ENCODE data around the gene WBP4.

WBP4 gene

GRCh38 chr13:41026788-41027187, 34.5 kb upstream of the WBP4 start:
- H3K18ac ChIP-seq (ENCODE audit: low read length): no peak overlapping the region
- H3K4me2 ChIP-seq (ENCODE audit: low read length): no peak overlapping the region
- H3K4me3 ChIP-seq (ENCODE audit: low read length): no peak overlapping the region
- H2BK15ac ChIP-seq (replicated peaks; ENCODE audit: low read depth): no peak overlapping the region
- no peak overlapping the region for H2AK5ac ChIP-seq (ENCODE audit: low read length)
- no peak overlapping the region for H3K4ac ChIP-seq (ENCODE audit: low read depth, low read length)
- no peaks in the 10 kb centered on the region for H3K4me1 ChIP-seq (ENCODE audit: control insufficient read depth, low read depth, low read length)
- WGBS (ENCODE audit: extremely low coverage, insufficient coverage, low lambda C conversion rate): no CpG with 5 or more reads among the region's 8 CpGs
- H3K27me3 ChIP-seq (ENCODE audit: insufficient read depth, low read length, poor library complexity): no peaks in the 10 kb centered on the region
- H4K5ac ChIP-seq (ENCODE audit: low read length): no peak overlapping the region
- no peak overlapping the region for H2BK5ac ChIP-seq (ENCODE audit: low read length)
- no peak overlapping the region for H3K56ac ChIP-seq (ENCODE audit: low read length)
- peaks cover 2% of the 10 kb centered on the region for H3K79me1 ChIP-seq (ENCODE audit: low read length)
- no peaks in the 10 kb centered on the region for H3K36me3 ChIP-seq (ENCODE audit: control insufficient read depth, insufficient read depth, low read length)
- no peak overlapping the region for H3K9ac ChIP-seq (ENCODE audit: low read length)
- no peaks in the 10 kb centered on the region for H3K79me2 ChIP-seq (ENCODE audit: control insufficient read depth, insufficient read depth, low read length)
- no peak overlapping the region for H3K23ac ChIP-seq (ENCODE audit: low read length)
- no peak overlapping the region for H2BK120ac ChIP-seq (ENCODE audit: low read depth, low read length)
- no peak overlapping the region for H4K8ac ChIP-seq (ENCODE audit: low read depth, low read length)
- no peak for DNase-seq
- no peak overlapping the region for H3K27ac ChIP-seq (ENCODE audit: low read depth, low read length)

DNA sequence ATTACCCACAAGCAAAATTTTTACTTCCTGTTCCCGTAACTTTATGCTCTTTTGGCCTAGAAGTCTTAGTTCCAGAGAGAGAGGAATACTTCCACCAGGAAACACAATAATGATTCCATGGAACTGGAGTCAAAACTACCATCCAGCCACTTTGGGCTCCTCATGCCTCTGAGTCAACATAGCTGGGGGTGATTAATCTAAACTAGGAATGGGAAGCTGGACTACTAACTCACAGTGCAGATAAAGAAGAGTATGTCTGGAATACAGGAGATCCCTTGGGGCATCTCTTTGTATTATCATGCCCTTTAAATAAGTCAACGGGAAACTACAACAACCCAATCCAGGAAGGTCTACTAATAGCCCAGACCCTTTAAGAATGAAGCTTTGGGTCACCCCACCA, 33.3 kb upstream of the WBP4 start:
- Histone ChIP-seq H3K79me2 (ENCODE audit: control insufficient read depth, insufficient read depth, low read length) (no peaks in the 10 kb centered on the region), H3K79me1 (ENCODE audit: low read length) (peaks cover 2% of the 10 kb centered on the region), H3K36me3 (ENCODE audit: control insufficient read depth, insufficient read depth, low read length) (no peaks in the 10 kb centered on the region), H2BK120ac (ENCODE audit: low read depth, low read length) (no peak overlapping the region), H2BK15ac (replicated peaks; ENCODE audit: low read depth) (no peak overlapping the region), H3K4ac (ENCODE audit: low read depth, low read length) (no peak overlapping the region), H3K18ac (ENCODE audit: low read length) (no peak overlapping the region), H3K9ac (ENCODE audit: low read length) (no peak overlapping the region), H3K23ac (ENCODE audit: low read length) (no peak overlapping the region), H2AK5ac (ENCODE audit: low read length) (no peak overlapping the region), H3K27me3 (ENCODE audit: insufficient read depth, low read length, poor library complexity) (no peaks in the 10 kb centered on the region), H3K4me2 (ENCODE audit: low read length) (no peak overlapping the region), H4K8ac (ENCODE audit: low read depth, low read length) (no peak overlapping the region), H2BK5ac (ENCODE audit: low read length) (no peak overlapping the region), H3K56ac (ENCODE audit: low read length) (no peak overlapping the region), H3K27ac (ENCODE audit: low read depth, low read length) (no peak overlapping the region), H3K4me3 (ENCODE audit: low read length) (no peak overlapping the region), H3K4me1 (ENCODE audit: control insufficient read depth, low read depth, low read length) (no peaks in the 10 kb centered on the region), H4K5ac (ENCODE audit: low read length) (no peak overlapping the region)
- DNase-seq: no peak
- WGBS (ENCODE audit: extremely low coverage, insufficient coverage, low lambda C conversion rate): no CpG with 5 or more reads among the region's 2 CpGs

DNA sequence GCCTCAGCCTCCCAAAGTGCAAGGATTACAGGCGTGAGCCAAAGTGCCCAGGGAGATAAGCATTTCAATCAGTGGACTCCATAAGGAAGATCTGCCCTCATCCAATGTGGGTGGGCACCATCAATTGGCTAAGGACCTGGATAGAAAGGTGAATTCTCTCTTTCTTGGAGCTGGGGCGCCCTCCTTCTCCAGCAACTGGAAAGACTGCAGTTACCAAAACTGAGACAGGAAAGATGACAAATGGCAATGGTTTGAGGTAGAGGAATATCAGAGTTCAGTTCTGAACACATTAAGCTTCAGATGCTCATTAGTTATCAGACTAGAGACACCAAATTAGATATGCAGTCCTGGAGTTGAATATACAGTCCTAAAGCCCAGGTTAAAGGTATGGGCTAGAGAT, 31.7 kb upstream of the WBP4 start:
- Histone ChIP-seq H3K4me2 (ENCODE audit: low read length) (no peak overlapping the region), H3K4ac (ENCODE audit: low read depth, low read length) (no peak overlapping the region), H3K56ac (ENCODE audit: low read length) (no peak overlapping the region), H3K27me3 (ENCODE audit: insufficient read depth, low read length, poor library complexity) (no peaks in the 10 kb centered on the region), H3K79me2 (ENCODE audit: control insufficient read depth, insufficient read depth, low read length) (no peaks in the 10 kb centered on the region), H4K8ac (ENCODE audit: low read depth, low read length) (no peak overlapping the region), H3K9ac (ENCODE audit: low read length) (no peak overlapping the region), H2BK15ac (replicated peaks; ENCODE audit: low read depth) (no peak overlapping the region), H4K5ac (ENCODE audit: low read length) (no peak overlapping the region), H3K23ac (ENCODE audit: low read length) (no peak overlapping the region), H3K4me1 (ENCODE audit: control insufficient read depth, low read depth, low read length) (no peaks in the 10 kb centered on the region), H2BK120ac (ENCODE audit: low read depth, low read length) (no peak overlapping the region), H3K18ac (ENCODE audit: low read length) (no peak overlapping the region), H3K27ac (ENCODE audit: low read depth, low read length) (no peak overlapping the region), H2AK5ac (ENCODE audit: low read length) (no peak overlapping the region), H2BK5ac (ENCODE audit: low read length) (no peak overlapping the region), H3K36me3 (ENCODE audit: control insufficient read depth, insufficient read depth, low read length) (no peaks in the 10 kb centered on the region), H3K4me3 (ENCODE audit: low read length) (no peak overlapping the region), H3K79me1 (ENCODE audit: low read length) (peaks cover 2% of the 10 kb centered on the region)
- peak; percentile 53 for DNase-seq
- WGBS (ENCODE audit: extremely low coverage, insufficient coverage, low lambda C conversion rate): no CpG with 5 or more reads among the region's 2 CpGs

GRCh38 chr13:41032691-41033376, 28.5 kb upstream of the WBP4 start:
- DNase-seq: no peak
- Histone ChIP-seq H3K79me2 (ENCODE audit: control insufficient read depth, insufficient read depth, low read length) (no peaks in the 10 kb centered on the region), H3K56ac (ENCODE audit: low read length) (no peak overlapping the region), H3K9ac (ENCODE audit: low read length) (no peak overlapping the region), H3K36me3 (ENCODE audit: control insufficient read depth, insufficient read depth, low read length) (no peaks in the 10 kb centered on the region), H3K4me2 (ENCODE audit: low read length) (no peak overlapping the region), H3K79me1 (ENCODE audit: low read length) (no peaks in the 10 kb centered on the region), H3K4ac (ENCODE audit: low read depth, low read length) (no peak overlapping the region), H4K8ac (ENCODE audit: low read depth, low read length) (no peak overlapping the region), H3K4me3 (ENCODE audit: low read length) (no peak overlapping the region), H3K4me1 (ENCODE audit: control insufficient read depth, low read depth, low read length) (no peaks in the 10 kb centered on the region), H3K23ac (ENCODE audit: low read length) (no peak overlapping the region), H2BK5ac (ENCODE audit: low read length) (no peak overlapping the region), H3K27ac (ENCODE audit: low read depth, low read length) (no peak overlapping the region), H4K5ac (ENCODE audit: low read length) (no peak overlapping the region), H3K27me3 (ENCODE audit: insufficient read depth, low read length, poor library complexity) (no peaks in the 10 kb centered on the region), H3K18ac (ENCODE audit: low read length) (no peak overlapping the region), H2BK120ac (ENCODE audit: low read depth, low read length) (no peak overlapping the region), H2BK15ac (replicated peaks; ENCODE audit: low read depth) (no peak overlapping the region), H2AK5ac (ENCODE audit: low read length) (no peak overlapping the region)
- WGBS (ENCODE audit: extremely low coverage, insufficient coverage, low lambda C conversion rate): no CpG with 5 or more reads among the region's 2 CpGs

DNA sequence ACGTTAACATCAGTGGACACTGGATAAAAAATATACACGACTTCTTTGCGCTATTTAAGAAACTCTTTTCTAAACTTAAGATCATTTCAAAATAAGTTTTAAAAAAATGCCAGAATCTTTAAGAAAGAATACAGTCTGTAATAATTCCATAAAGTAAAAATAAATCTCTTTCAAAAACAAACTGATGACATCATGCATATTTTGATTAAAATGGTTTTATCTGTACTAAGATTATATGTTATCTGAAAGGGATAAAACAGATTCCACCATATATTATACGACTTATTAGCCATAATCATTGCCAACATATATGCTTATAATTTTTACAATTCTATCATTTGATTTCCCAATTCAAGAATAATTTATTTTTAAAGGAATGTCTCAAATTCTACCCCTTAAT, 26.9 kb upstream of the WBP4 start:
- no peaks in the 10 kb centered on the region for H3K79me2 ChIP-seq (ENCODE audit: control insufficient read depth, insufficient read depth, low read length)
- DNase-seq: no peak
- H2BK5ac ChIP-seq (ENCODE audit: low read length): no peak overlapping the region
- no peak overlapping the region for H3K18ac ChIP-seq (ENCODE audit: low read length)
- H3K23ac ChIP-seq (ENCODE audit: low read length): no peak overlapping the region
- H3K56ac ChIP-seq (ENCODE audit: low read length): no peak overlapping the region
- H3K36me3 ChIP-seq (ENCODE audit: control insufficient read depth, insufficient read depth, low read length): no peaks in the 10 kb centered on the region
- H3K9ac ChIP-seq (ENCODE audit: low read length): no peak overlapping the region
- H3K4me2 ChIP-seq (ENCODE audit: low read length): no peak overlapping the region
- no peak overlapping the region for H3K4me3 ChIP-seq (ENCODE audit: low read length)
- no peak overlapping the region for H4K5ac ChIP-seq (ENCODE audit: low read length)
- H2BK120ac ChIP-seq (ENCODE audit: low read depth, low read length): no peak overlapping the region
- no peaks in the 10 kb centered on the region for H3K79me1 ChIP-seq (ENCODE audit: low read length)
- no peaks in the 10 kb centered on the region for H3K4me1 ChIP-seq (ENCODE audit: control insufficient read depth, low read depth, low read length)
- no CpG with 5 or more reads among the region's 4 CpGs for WGBS (ENCODE audit: extremely low coverage, insufficient coverage, low lambda C conversion rate)
- no peak overlapping the region for H3K4ac ChIP-seq (ENCODE audit: low read depth, low read length)
- no peaks in the 10 kb centered on the region for H3K27me3 ChIP-seq (ENCODE audit: insufficient read depth, low read length, poor library complexity)
- H4K8ac ChIP-seq (ENCODE audit: low read depth, low read length): no peak overlapping the region
- no peak overlapping the region for H2AK5ac ChIP-seq (ENCODE audit: low read length)
- H3K27ac ChIP-seq (ENCODE audit: low read depth, low read length): no peak overlapping the region
- H2BK15ac ChIP-seq (replicated peaks; ENCODE audit: low read depth): no peak overlapping the region

DNA sequence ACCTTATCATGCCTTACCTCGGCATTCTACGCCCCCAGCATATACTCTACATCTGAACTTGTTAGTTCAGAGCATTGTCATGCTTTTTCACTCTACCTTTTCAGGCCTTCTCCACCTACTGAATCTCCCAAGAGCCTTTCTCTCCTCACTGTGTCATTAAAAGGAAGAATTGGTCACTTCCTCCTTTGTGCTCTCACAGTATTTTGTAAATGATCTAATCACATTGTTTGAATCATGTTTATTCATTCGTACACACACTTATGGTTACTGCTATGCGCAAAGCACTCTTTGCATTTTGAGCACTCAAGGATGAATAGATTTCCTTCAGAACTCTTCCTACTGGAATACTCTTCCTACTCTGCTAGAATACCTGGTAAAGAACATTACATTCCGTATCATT, 26.4 kb upstream of the WBP4 start:
- Histone ChIP-seq H3K27me3 (ENCODE audit: insufficient read depth, low read length, poor library complexity) (no peaks in the 10 kb centered on the region), H4K8ac (ENCODE audit: low read depth, low read length) (no peak overlapping the region), H2BK5ac (ENCODE audit: low read length) (no peak overlapping the region), H3K4me1 (ENCODE audit: control insufficient read depth, low read depth, low read length) (no peaks in the 10 kb centered on the region), H3K4ac (ENCODE audit: low read depth, low read length) (no peak overlapping the region), H3K4me3 (ENCODE audit: low read length) (no peak overlapping the region), H3K27ac (ENCODE audit: low read depth, low read length) (no peak overlapping the region), H3K36me3 (ENCODE audit: control insufficient read depth, insufficient read depth, low read length) (no peaks in the 10 kb centered on the region), H3K23ac (ENCODE audit: low read length) (no peak overlapping the region), H3K79me1 (ENCODE audit: low read length) (no peaks in the 10 kb centered on the region), H2AK5ac (ENCODE audit: low read length) (no peak overlapping the region), H2BK120ac (ENCODE audit: low read depth, low read length) (no peak overlapping the region), H3K18ac (ENCODE audit: low read length) (no peak overlapping the region), H4K5ac (ENCODE audit: low read length) (no peak overlapping the region), H3K9ac (ENCODE audit: low read length) (no peak overlapping the region), H2BK15ac (replicated peaks; ENCODE audit: low read depth) (no peak overlapping the region), H3K79me2 (ENCODE audit: control insufficient read depth, insufficient read depth, low read length) (no peaks in the 10 kb centered on the region), H3K56ac (ENCODE audit: low read length) (no peak overlapping the region), H3K4me2 (ENCODE audit: low read length) (no peak overlapping the region)
- no CpG with 5 or more reads among the region's 5 CpGs for WGBS (ENCODE audit: extremely low coverage, insufficient coverage, low lambda C conversion rate)
- no peak for DNase-seq
